GM04504 (cell line): ENCODE data around the gene LHPP.

Experiments used
- DNase-seq: peaks from one replicate; pipeline ENCODE4 v3.0.0-alpha.2; 2012; ENCODE audit warnings: low read depth

LHPP gene

DNA sequence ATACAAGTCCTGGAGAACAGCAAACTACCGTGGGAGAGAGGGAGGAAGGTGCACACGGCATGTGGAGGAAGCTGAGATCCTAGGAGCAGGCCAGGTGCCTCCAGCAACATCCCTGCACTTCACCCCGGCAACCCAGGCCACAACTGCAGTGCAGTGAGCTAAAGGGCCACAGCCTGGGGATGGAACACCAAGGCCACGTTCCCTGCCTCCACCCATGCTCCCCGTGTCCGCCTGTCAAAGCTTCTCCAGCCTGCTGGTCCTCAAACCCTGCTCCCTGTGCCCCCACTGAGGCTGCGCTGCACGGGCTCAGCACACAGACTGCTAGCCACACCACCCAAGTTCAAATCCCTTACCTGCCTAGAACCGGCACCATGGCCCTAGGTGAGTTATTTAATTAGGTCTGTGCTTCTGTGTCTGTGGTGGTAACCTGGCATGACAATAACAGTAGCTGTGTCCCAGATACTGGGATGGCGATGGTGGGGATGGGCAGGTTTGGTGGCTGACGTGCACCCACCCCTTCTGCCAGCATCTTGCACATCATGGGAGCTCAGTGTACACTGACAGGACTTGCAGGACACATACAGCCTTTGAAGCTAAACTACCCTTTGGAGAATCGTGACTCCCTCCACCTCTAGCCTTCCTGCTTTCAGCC is 197.1 kb downstream of the LHPP start:
- no peak for DNase-seq

DNA sequence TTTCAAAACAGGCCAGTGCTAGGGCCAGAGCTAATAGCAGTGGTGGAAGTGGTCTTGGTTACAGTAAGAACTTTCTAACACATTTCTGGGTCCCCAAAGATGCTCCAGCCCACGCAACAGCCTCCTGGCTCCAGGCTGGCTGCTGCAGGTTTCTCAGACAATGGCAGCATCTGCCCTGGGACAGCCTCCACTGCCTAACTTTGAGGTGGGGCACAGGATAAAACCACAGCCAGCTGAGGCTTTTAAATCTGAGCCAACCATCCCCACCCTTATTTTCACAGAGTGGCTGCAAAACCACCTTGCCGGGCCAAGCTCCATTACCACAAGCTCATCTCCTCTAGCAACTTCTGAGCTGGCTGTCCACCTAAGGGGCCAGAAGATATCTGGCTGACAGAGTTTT is 197.8 kb downstream of the LHPP start:
- no peak for DNase-seq

DNA sequence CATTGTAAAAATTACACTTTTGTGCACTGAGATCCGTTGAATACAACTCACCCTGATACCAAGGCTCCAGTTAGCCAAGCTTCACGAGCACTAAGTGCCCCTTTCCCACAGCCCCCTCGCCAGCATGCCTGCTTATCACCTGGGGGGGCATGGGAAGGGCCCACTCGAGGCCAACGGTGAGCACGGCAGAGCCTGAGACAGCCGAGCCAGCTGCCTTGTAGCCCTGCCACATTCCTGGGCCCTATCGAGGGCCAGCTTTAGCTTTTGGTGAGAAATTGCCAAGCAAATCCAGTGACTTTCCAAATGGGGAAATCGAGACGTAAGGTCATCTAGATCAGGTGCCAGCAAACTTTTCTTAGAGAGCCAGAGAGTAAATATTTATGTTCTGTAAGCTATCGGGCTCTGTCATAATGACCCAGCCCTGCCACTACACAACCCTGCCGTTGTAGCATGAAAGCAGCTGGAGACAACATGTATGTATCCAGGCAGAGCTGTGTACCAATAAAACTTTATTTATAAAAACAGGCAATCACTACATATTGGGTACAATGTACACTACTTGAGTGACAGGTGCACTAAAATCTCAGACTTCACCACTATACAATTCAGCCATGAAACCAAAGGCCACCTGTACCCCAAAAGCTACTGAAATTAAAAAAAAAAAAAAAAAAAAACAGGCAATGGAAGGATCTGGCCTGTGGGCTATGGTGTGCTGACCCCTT is 198.9 kb downstream of the LHPP start:
- DNase-seq = no peak

DNA sequence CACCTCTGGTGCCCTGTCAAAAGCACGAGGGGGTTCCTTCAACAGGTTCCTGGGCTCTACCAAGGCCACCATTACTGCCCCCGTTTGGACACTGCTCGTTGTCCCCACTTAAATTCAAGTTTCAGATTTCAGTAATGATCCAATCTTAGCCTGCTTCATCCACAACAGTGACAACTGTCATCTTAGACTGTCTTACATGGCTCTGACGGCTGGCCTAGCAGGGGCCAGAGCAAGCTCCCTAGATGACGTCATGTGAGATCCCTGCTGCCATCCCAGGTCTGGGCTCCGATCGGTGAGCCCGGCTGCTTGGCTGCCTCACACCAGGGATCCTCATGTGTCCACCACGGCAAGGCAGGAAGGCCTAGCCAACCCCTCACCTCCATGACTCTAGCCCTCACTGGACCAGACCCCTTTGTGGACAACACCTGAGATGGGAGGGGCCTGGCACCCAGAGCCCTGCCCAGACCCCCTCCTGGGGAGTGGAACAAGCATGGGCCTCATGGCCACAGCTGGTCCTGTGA is 200.1 kb downstream of the LHPP start:
- DNase-seq = no peak

DNA sequence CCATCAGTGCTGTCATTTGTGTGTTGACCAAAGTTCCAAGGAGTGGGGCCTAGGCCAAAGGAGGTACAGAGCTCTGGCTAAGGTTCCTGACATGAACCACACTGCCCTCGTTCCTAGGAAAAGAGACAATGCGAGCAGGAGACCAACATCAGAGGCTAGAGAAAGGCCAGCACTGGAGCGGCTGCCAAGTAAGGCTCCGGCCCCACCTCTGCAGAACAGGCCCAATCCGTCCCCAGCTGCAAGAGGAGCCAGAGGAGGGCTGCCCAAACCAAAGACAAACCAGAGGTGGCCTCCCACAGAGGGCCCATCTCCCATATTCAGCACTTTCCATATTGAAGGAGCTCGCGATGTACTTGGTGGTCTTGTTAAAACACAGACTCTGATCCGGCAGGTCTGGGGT is 201.6 kb downstream of the LHPP start:
- DNase-seq = no peak
